Endothelial cell of umbilical vein (primary cell): ENCODE data around the gene DAAM1. TPM values are rescaled to one million over a fixed set of nuclear protein-coding genes. Genes with fewer than 3 reads are reported as not detected.

Source experiments
- BruUV-seq: library from RNA; stranded (reverse); fragments of 400-500 nt; replicated peaks from 2 replicates; lab custom pipeline; 2021; lab: Mats Ljungman, UMichigan
- CTCF ChIA-PET: fragments of 300-600, 350-600 bp; sonication (Branson Sonifier 250); formaldehyde crosslinking; loops from one replicate; lab custom pipeline; 2021; ENCODE audit warnings: antibody characterized with exemption, inconsistent platforms; lab: Charles Lee
- POLR2A ChIA-PET: fragments of 300-600, 350-600 bp; sonication (Branson Sonifier 250); formaldehyde crosslinking; loops from one replicate; lab custom pipeline; 2021; ENCODE audit warnings: antibody characterized with exemption, inconsistent platforms; lab: Charles Lee
- DNase-seq: peaks from one replicate; pipeline ENCODE4 v3.0.0-alpha.2; 2011; ENCODE audit warnings: low read depth, low spot score
- FAIRE-seq: peaks from 2 replicates; lab custom pipeline; 2011; peaks lifted over from hg19 to GRCh38; lab: Jason Lieb, UNC
- H2AFZ ChIP-seq: 2 replicates; pipeline ENCODE4 v1.6.0; 2012; ENCODE audit warnings: low read depth, low read length, control low read depth, inconsistent platforms
- H3K27ac ChIP-seq: 2 replicates; pipeline ENCODE4 v1.5.1; 2011; ENCODE audit warnings: low read depth, mild to moderate bottlenecking, control low read depth, low read length, moderate library complexity; ENCODE audit not compliant: insufficient read depth
- H3K27me3 ChIP-seq, 2 experiments: 2 replicates each; pipeline versions ENCODE4 v1.6.0 to v1.6.1; 2011; ENCODE audit warnings: low read length in 2 of 2, mixed read lengths in 1 of 2; ENCODE audit not compliant: control insufficient read depth in 2 of 2, insufficient read depth in 2 of 2
- H3K36me3 ChIP-seq, 2 experiments: 2 replicates in 1 of 2; 3 replicates in 1 of 2; pipeline ENCODE4 v1.5.1; 2011; ENCODE audit warnings: low read length in 2 of 2, mild to moderate bottlenecking in 1 of 2, moderate library complexity in 1 of 2; ENCODE audit not compliant: control insufficient read depth in 2 of 2, insufficient read depth in 2 of 2; ENCODE audit errors: extremely low read depth in 1 of 2
- H3K4me1 ChIP-seq: 3 replicates; pipeline ENCODE4 v1.5.1; 2011; ENCODE audit warnings: mild to moderate bottlenecking, low read length; ENCODE audit not compliant: control insufficient read depth, insufficient read depth; ENCODE audit errors: extremely low read depth
- H3K4me2 ChIP-seq: 2 replicates; pipeline ENCODE4 v1.6.1; 2011; ENCODE audit warnings: low read length, control low read depth, mixed read lengths; ENCODE audit not compliant: insufficient read depth
- H3K4me3 ChIP-seq, 3 experiments: fragments of 200-600 bp in 1 of 3; sonication (generic), shearing (Covaris generic) in 1 of 3; replicated peaks in 1 of 3; 2 replicates each; pipeline ENCODE4 v1.5.1; 2011 to 2016; ENCODE audit warnings: control low read depth in 3 of 3, low read length in 3 of 3, mild to moderate bottlenecking in 2 of 3, inconsistent platforms in 1 of 3, low read depth in 1 of 3, moderate library complexity in 1 of 3; ENCODE audit not compliant: insufficient read depth in 1 of 3
- H3K79me2 ChIP-seq: 2 replicates; pipeline ENCODE4 v1.6.0; 2012; ENCODE audit warnings: low read length, inconsistent platforms; ENCODE audit not compliant: control insufficient read depth, insufficient read depth
- H3K9ac ChIP-seq: replicated peaks from 2 replicates; pipeline ENCODE3; 2011; ENCODE audit warnings: low read length, control low read depth; ENCODE audit not compliant: insufficient read depth; ENCODE audit errors: extremely low read depth
- H3K9me1 ChIP-seq: replicated peaks from 3 replicates; pipeline ENCODE4 v1.6.0; 2011; ENCODE audit warnings: mild to moderate bottlenecking, low read length; ENCODE audit not compliant: control insufficient read depth, insufficient read depth; ENCODE audit errors: extremely low read depth
- H3K9me3 ChIP-seq: replicated peaks from 2 replicates; pipeline ENCODE4 v1.5.1; 2012; ENCODE audit warnings: low read length, inconsistent platforms; ENCODE audit not compliant: control insufficient read depth, insufficient read depth
- H4K20me1 ChIP-seq: replicated peaks from 2 replicates; pipeline ENCODE3; 2011; ENCODE audit warnings: mild to moderate bottlenecking, low read length; ENCODE audit not compliant: control insufficient read depth, insufficient read depth; ENCODE audit errors: extremely low read depth
- EZH2 ChIP-seq: IDR thresholded peaks from 2 replicates; pipeline ENCODE4 v1.6.1; 2012; ENCODE audit warnings: borderline replicate concordance, low read depth, mild to moderate bottlenecking, moderate library complexity, low read length, inconsistent platforms; ENCODE audit not compliant: severe bottlenecking
- FOS ChIP-seq: IDR thresholded peaks from 2 replicates; pipeline ENCODE4 v1.6.1; 2011; ENCODE audit warnings: mild to moderate bottlenecking, low read length, moderate library complexity, borderline replicate concordance; ENCODE audit not compliant: insufficient read depth
- GATA2 ChIP-seq: IDR thresholded peaks from 2 replicates; pipeline ENCODE4 v1.7.0; 2011; ENCODE audit warnings: low read depth, mild to moderate bottlenecking, moderate library complexity, mixed read lengths, low read length; ENCODE audit not compliant: insufficient read length, insufficient read depth
- JUN ChIP-seq: IDR thresholded peaks from 2 replicates; pipeline ENCODE4 v1.6.1; 2011; ENCODE audit warnings: borderline replicate concordance, low read depth; ENCODE audit not compliant: insufficient read length, insufficient read depth
- MAX ChIP-seq: IDR thresholded peaks from 2 replicates; pipeline ENCODE4 v1.6.1; 2011; ENCODE audit not compliant: insufficient read depth, insufficient read length
- MYC ChIP-seq: IDR thresholded peaks from one replicate; pipeline ENCODE4 v1.6.1; 2011; ENCODE audit warnings: mild to moderate bottlenecking, low read depth, low read length
- POLR2A ChIP-seq: IDR thresholded peaks from 2 replicates; pipeline ENCODE4 v1.6.1; 2012; ENCODE audit warnings: low read depth, mild to moderate bottlenecking, control low read depth, low read length
- POLR2AphosphoS5 ChIP-seq: IDR thresholded peaks from 2 replicates; pipeline ENCODE4 v1.6.1; 2012; ENCODE audit warnings: low read depth, mild to moderate bottlenecking, control low read depth, low read length, moderate library complexity; ENCODE audit not compliant: insufficient read depth
- dilution Hi-C: fragments of 300-500 bp; cut with MboI; formaldehyde crosslinking; loops from one replicate; pipeline ENCODE4 v1.15.0; 2019; ENCODE audit warnings: low sequenced_read_pairs; ENCODE audit not compliant: extremely low pct_ligation_motif_present
- intact Hi-C: fragments of 100-400 bp; cut with micrococcal nuclease; formaldehyde crosslinking; loops from one replicate; pipeline ENCODE4 v1.10.0; 2022
- polyA plus RNA-seq, 4 experiments: library from polyadenylated mRNA; depleted of rRNA in 3 of 4; stranded (reverse) in 3 of 4; unstranded in 1 of 4; fragments of >200 nt; gene quantifications; 2 replicates each; pipeline versions ENCODE4 v1.2.1 to v1.2.3, GENCODE V29; 2011 to 2012; ENCODE audit warnings: missing spikeins in 1 of 4
- total RNA-seq: library from RNA; stranded (reverse); gene quantifications from 2 replicates; pipeline ENCODE4 v1.2.3, GENCODE V29; 2021
- TF ChIP-seq, protein P1 (sequence below), 2 donors: IDR thresholded peaks; 1 replicate in 1 of 2; 2 replicates in 1 of 2; pipeline ENCODE4 v1.5.1; 2011; ENCODE audit warnings: low read length in 2 of 2, mild to moderate bottlenecking in 2 of 2, moderate library complexity in 2 of 2, control low read depth in 1 of 2, inconsistent platforms in 1 of 2, low read depth in 1 of 2; ENCODE audit not compliant: insufficient read depth in 1 of 2; ENCODE audit errors: extremely low read depth in 1 of 2

DAAM1 gene
- total and polyA plus RNA-seq, 2 donors (not counting 3 experiments of a cell fraction or from before 2014, with no cell fraction given), result 10.2 to 25.3 TPM

GRCh38 chr14:59160506-59160905, 28.0 kb upstream of the DAAM1 start:
- ChIA-PET POLR2A (no interaction called here), CTCF (interaction anchor here (1.0 kb wide), 1 partner anchor 16 kb away, joined by 3 read pairs; no protein-coding TSS in a partner anchor)
- Histone ChIP-seq H3K27ac (no peak overlapping the region), H3K9me1 (no peaks in the 10 kb centered on the region), H3K4me2 (no peak overlapping the region), H3K27me3 (peaks cover 0 to 7% of the 10 kb centered on the region in 2 experiments), H3K36me3 (no peaks in the 10 kb centered on the region), H3K9me3 (no peaks in the 10 kb centered on the region), H3K4me1 (peaks cover 10% of the 10 kb centered on the region), H3K4me3 (no peak overlapping the region), H3K9ac (no peak overlapping the region), H3K79me2 (no peaks in the 10 kb centered on the region), H4K20me1 (no peaks in the 10 kb centered on the region), H2AFZ (no peak overlapping the region)
- no TSS peak for BruUV-seq
- dilution Hi-C loops (no loop called here), intact Hi-C loops (no loop called here)
- TF ChIP-seq MAX, result no peak
- no peak for TF ChIP-seq POLR2A
- TF ChIP-seq, protein P1, sequence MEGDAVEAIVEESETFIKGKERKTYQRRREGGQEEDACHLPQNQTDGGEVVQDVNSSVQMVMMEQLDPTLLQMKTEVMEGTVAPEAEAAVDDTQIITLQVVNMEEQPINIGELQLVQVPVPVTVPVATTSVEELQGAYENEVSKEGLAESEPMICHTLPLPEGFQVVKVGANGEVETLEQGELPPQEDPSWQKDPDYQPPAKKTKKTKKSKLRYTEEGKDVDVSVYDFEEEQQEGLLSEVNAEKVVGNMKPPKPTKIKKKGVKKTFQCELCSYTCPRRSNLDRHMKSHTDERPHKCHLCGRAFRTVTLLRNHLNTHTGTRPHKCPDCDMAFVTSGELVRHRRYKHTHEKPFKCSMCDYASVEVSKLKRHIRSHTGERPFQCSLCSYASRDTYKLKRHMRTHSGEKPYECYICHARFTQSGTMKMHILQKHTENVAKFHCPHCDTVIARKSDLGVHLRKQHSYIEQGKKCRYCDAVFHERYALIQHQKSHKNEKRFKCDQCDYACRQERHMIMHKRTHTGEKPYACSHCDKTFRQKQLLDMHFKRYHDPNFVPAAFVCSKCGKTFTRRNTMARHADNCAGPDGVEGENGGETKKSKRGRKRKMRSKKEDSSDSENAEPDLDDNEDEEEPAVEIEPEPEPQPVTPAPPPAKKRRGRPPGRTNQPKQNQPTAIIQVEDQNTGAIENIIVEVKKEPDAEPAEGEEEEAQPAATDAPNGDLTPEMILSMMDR (IDR thresholded peaks at IDR 0.05; ENCODE audit: extremely low read depth in 1 of 2, insufficient read depth in 1 of 2, low read depth in 1 of 2, low read length in 2 of 2), result no peak
- no peak for TF ChIP-seq EZH2
- no peak for TF ChIP-seq POLR2AphosphoS5
- TF ChIP-seq MYC, result no peak
- TF ChIP-seq FOS, result no peak
- TF ChIP-seq JUN, result no peak
- TF ChIP-seq GATA2, result no peak
- no peak for FAIRE-seq
- no peak for DNase-seq
